ENCODE measurements around the gene UBE2E2.

Gene UBE2E2

GRCh38 chr3:23244324-23245041 lies 41.4 kb downstream of the UBE2E2 start:
- Histone ChIP-seq H3K4me2 (ENCODE audit: low read length) (no peak overlapping the region), H3K27me3 (ENCODE audit: control insufficient read depth, insufficient read depth, low read length) (no peaks in the 10 kb centered on the region), H3K9me3 (replicated peaks; ENCODE audit: low read length) (no peaks in the 10 kb centered on the region), H3K36me3 (ENCODE audit: insufficient read depth, low read length) (no peaks in the 10 kb centered on the region), H3K4me3 (ENCODE audit: low read length) (no peak overlapping the region), H3K9ac (ENCODE audit: low read depth, low read length) (no peak overlapping the region), H3K4me1 (ENCODE audit: control insufficient read depth, insufficient read depth, low read length) (peaks cover 6% of the 10 kb centered on the region)

- Histone ChIP-seq H3K4me2 (ENCODE audit: low read length) (no peak overlapping the region), H3K4me1 (ENCODE audit: control insufficient read depth, insufficient read depth, low read length) (peaks cover 6% of the 10 kb centered on the region), H3K9me3 (replicated peaks; ENCODE audit: low read length) (no peaks in the 10 kb centered on the region), H3K27me3 (ENCODE audit: control insufficient read depth, insufficient read depth, low read length) (no peaks in the 10 kb centered on the region), H3K9ac (ENCODE audit: low read depth, low read length) (no peak overlapping the region), H3K36me3 (ENCODE audit: insufficient read depth, low read length) (no peaks in the 10 kb centered on the region), H3K4me3 (ENCODE audit: low read length) (no peak overlapping the region)
Measured at GRCh38 chr3:23246651-23247050, 43.5 kb downstream of the UBE2E2 start.

GRCh38 chr3:23248594-23249131 lies 45.5 kb downstream of the UBE2E2 start:
- no peak overlapping the region for H3K4me2 ChIP-seq (ENCODE audit: low read length)
- no peak overlapping the region for H3K9ac ChIP-seq (ENCODE audit: low read depth, low read length)
- H3K27me3 ChIP-seq (ENCODE audit: control insufficient read depth, insufficient read depth, low read length): no peaks in the 10 kb centered on the region
- H3K9me3 ChIP-seq (replicated peaks; ENCODE audit: low read length): no peaks in the 10 kb centered on the region
- no peaks in the 10 kb centered on the region for H3K36me3 ChIP-seq (ENCODE audit: insufficient read depth, low read length)
- no peaks in the 10 kb centered on the region for H3K4me1 ChIP-seq (ENCODE audit: control insufficient read depth, insufficient read depth, low read length)
- no peak overlapping the region for H3K4me3 ChIP-seq (ENCODE audit: low read length)

- no peaks in the 10 kb centered on the region for H3K9me3 ChIP-seq (replicated peaks; ENCODE audit: low read length)
- no peaks in the 10 kb centered on the region for H3K36me3 ChIP-seq (ENCODE audit: insufficient read depth, low read length)
- no peaks in the 10 kb centered on the region for H3K27me3 ChIP-seq (ENCODE audit: control insufficient read depth, insufficient read depth, low read length)
- no peak overlapping the region for H3K4me3 ChIP-seq (ENCODE audit: low read length)
- no peak overlapping the region for H3K9ac ChIP-seq (ENCODE audit: low read depth, low read length)
- no peak overlapping the region for H3K4me2 ChIP-seq (ENCODE audit: low read length)
- H3K4me1 ChIP-seq (ENCODE audit: control insufficient read depth, insufficient read depth, low read length): no peaks in the 10 kb centered on the region
Measured at GRCh38 chr3:23249961-23250360, 46.8 kb downstream of the UBE2E2 start.

- no peaks in the 10 kb centered on the region for H3K27me3 ChIP-seq (ENCODE audit: control insufficient read depth, insufficient read depth, low read length)
- H3K4me1 ChIP-seq (ENCODE audit: control insufficient read depth, insufficient read depth, low read length): no peaks in the 10 kb centered on the region
- H3K36me3 ChIP-seq (ENCODE audit: insufficient read depth, low read length): no peaks in the 10 kb centered on the region
- no peaks in the 10 kb centered on the region for H3K9me3 ChIP-seq (replicated peaks; ENCODE audit: low read length)
- H3K9ac ChIP-seq (ENCODE audit: low read depth, low read length): no peak overlapping the region
- no peak overlapping the region for H3K4me2 ChIP-seq (ENCODE audit: low read length)
- no peak overlapping the region for H3K4me3 ChIP-seq (ENCODE audit: low read length)
Measured at GRCh38 chr3:23252122-23252521, 49.0 kb downstream of the UBE2E2 start.

- no peaks in the 10 kb centered on the region for H3K36me3 ChIP-seq (ENCODE audit: insufficient read depth, low read length)
- H3K4me3 ChIP-seq (ENCODE audit: low read length): no peak overlapping the region
- no peaks in the 10 kb centered on the region for H3K27me3 ChIP-seq (ENCODE audit: control insufficient read depth, insufficient read depth, low read length)
- H3K9me3 ChIP-seq (replicated peaks; ENCODE audit: low read length): no peaks in the 10 kb centered on the region
- no peak overlapping the region for H3K4me2 ChIP-seq (ENCODE audit: low read length)
- H3K4me1 ChIP-seq (ENCODE audit: control insufficient read depth, insufficient read depth, low read length): peaks cover 4% of the 10 kb centered on the region
- no peak overlapping the region for H3K9ac ChIP-seq (ENCODE audit: low read depth, low read length)
Measured at GRCh38 chr3:23253214-23253613, 50.1 kb downstream of the UBE2E2 start.

GRCh38 chr3:23254282-23254681 lies 51.2 kb downstream of the UBE2E2 start:
- no peaks in the 10 kb centered on the region for H3K27me3 ChIP-seq (ENCODE audit: control insufficient read depth, insufficient read depth, low read length)
- H3K9ac ChIP-seq (ENCODE audit: low read depth, low read length): no peak overlapping the region
- no peaks in the 10 kb centered on the region for H3K9me3 ChIP-seq (replicated peaks; ENCODE audit: low read length)
- H3K4me3 ChIP-seq (ENCODE audit: low read length): no peak overlapping the region
- H3K4me2 ChIP-seq (ENCODE audit: low read length): no peak overlapping the region
- H3K4me1 ChIP-seq (ENCODE audit: control insufficient read depth, insufficient read depth, low read length): peaks cover 5% of the 10 kb centered on the region
- no peaks in the 10 kb centered on the region for H3K36me3 ChIP-seq (ENCODE audit: insufficient read depth, low read length)

- Histone ChIP-seq H3K36me3 (ENCODE audit: insufficient read depth, low read length) (no peaks in the 10 kb centered on the region), H3K27me3 (ENCODE audit: control insufficient read depth, insufficient read depth, low read length) (no peaks in the 10 kb centered on the region), H3K4me3 (ENCODE audit: low read length) (no peak overlapping the region), H3K9ac (ENCODE audit: low read depth, low read length) (no peak overlapping the region), H3K4me1 (ENCODE audit: control insufficient read depth, insufficient read depth, low read length) (peaks cover 5% of the 10 kb centered on the region), H3K9me3 (replicated peaks; ENCODE audit: low read length) (no peaks in the 10 kb centered on the region), H3K4me2 (ENCODE audit: low read length) (no peak overlapping the region)
Measured at GRCh38 chr3:23254835-23255234, 51.7 kb downstream of the UBE2E2 start.

GRCh38 chr3:23256741-23257435 lies 53.8 kb downstream of the UBE2E2 start:
- Histone ChIP-seq H3K27me3 (ENCODE audit: control insufficient read depth, insufficient read depth, low read length) (no peaks in the 10 kb centered on the region), H3K4me1 (ENCODE audit: control insufficient read depth, insufficient read depth, low read length) (peaks cover 5% of the 10 kb centered on the region), H3K9ac (ENCODE audit: low read depth, low read length) (no peak overlapping the region), H3K4me3 (ENCODE audit: low read length) (no peak overlapping the region), H3K9me3 (replicated peaks; ENCODE audit: low read length) (no peaks in the 10 kb centered on the region), H3K36me3 (ENCODE audit: insufficient read depth, low read length) (no peaks in the 10 kb centered on the region), H3K4me2 (ENCODE audit: low read length) (no peak overlapping the region)

- peaks cover 13% of the 10 kb centered on the region for H3K4me1 ChIP-seq (ENCODE audit: control insufficient read depth, insufficient read depth, low read length)
- H3K36me3 ChIP-seq (ENCODE audit: insufficient read depth, low read length): no peaks in the 10 kb centered on the region
- H3K27me3 ChIP-seq (ENCODE audit: control insufficient read depth, insufficient read depth, low read length): no peaks in the 10 kb centered on the region
- H3K4me2 ChIP-seq (ENCODE audit: low read length): no peak overlapping the region
- H3K9ac ChIP-seq (ENCODE audit: low read depth, low read length): no peak overlapping the region
- no peak overlapping the region for H3K4me3 ChIP-seq (ENCODE audit: low read length)
- H3K9me3 ChIP-seq (replicated peaks; ENCODE audit: low read length): no peaks in the 10 kb centered on the region
Measured at GRCh38 chr3:23258110-23258509, 55.0 kb downstream of the UBE2E2 start.

- Histone ChIP-seq H3K4me1 (ENCODE audit: control insufficient read depth, insufficient read depth, low read length) (peaks cover 26% of the 10 kb centered on the region), H3K9me3 (replicated peaks; ENCODE audit: low read length) (no peaks in the 10 kb centered on the region), H3K4me3 (ENCODE audit: low read length) (no peak overlapping the region), H3K27me3 (ENCODE audit: control insufficient read depth, insufficient read depth, low read length) (no peaks in the 10 kb centered on the region), H3K36me3 (ENCODE audit: insufficient read depth, low read length) (no peaks in the 10 kb centered on the region), H3K4me2 (ENCODE audit: low read length) (no peak overlapping the region), H3K9ac (ENCODE audit: low read depth, low read length) (no peak overlapping the region)
Measured at GRCh38 chr3:23259515-23259914, 56.4 kb downstream of the UBE2E2 start.

- Histone ChIP-seq H3K4me1 (ENCODE audit: control insufficient read depth, insufficient read depth, low read length) (peaks cover 37% of the 10 kb centered on the region), H3K9ac (ENCODE audit: low read depth, low read length) (no peak overlapping the region), H3K27me3 (ENCODE audit: control insufficient read depth, insufficient read depth, low read length) (no peaks in the 10 kb centered on the region), H3K36me3 (ENCODE audit: insufficient read depth, low read length) (no peaks in the 10 kb centered on the region), H3K4me2 (ENCODE audit: low read length) (no peak overlapping the region), H3K9me3 (replicated peaks; ENCODE audit: low read length) (no peaks in the 10 kb centered on the region), H3K4me3 (ENCODE audit: low read length) (no peak overlapping the region)
Measured at GRCh38 chr3:23262766-23263165, 59.6 kb downstream of the UBE2E2 start.
